GM23338 (cell line): ENCODE measurements around the gene CTBP2. TPM values are rescaled to one million over a fixed set of nuclear protein-coding genes. Genes with fewer than 3 reads are reported as not detected.

Source experiments
- ATAC-seq: fragments of 200-7000 bp; cut with Tn5 transposase; 3 replicates; pipeline ENCODE4 v1.9.1; 2020
- DNase-seq: peaks from one replicate; pipeline ENCODE4 v3.0.0-alpha.2; 2015; ENCODE audit warnings: low spot score
- H2AFZ ChIP-seq: fragments of 200-600 bp; sonication (generic); 2 replicates; pipeline ENCODE4 v1.8.0; 2016; ENCODE audit warnings: antibody characterized with exemption, mild to moderate bottlenecking, moderate library complexity
- H3F3A ChIP-seq: fragments of 200-600 bp; sonication (generic); replicated peaks from 2 replicates; pipeline ENCODE4 v1.8.0; 2017; ENCODE audit warnings: antibody characterized with exemption, mixed run types, low read depth
- H3K27ac ChIP-seq: fragments of 200-600 bp; sonication (generic); 2 replicates; pipeline ENCODE4 v1.6.1; 2016; ENCODE audit warnings: low read depth
- H3K27me3 ChIP-seq: fragments of 200-600 bp; sonication (generic); 2 replicates; pipeline ENCODE4 v1.8.0; 2016; ENCODE audit warnings: mild to moderate bottlenecking, mixed run types, moderate library complexity; ENCODE audit not compliant: insufficient read depth
- H3K36me3 ChIP-seq: fragments of 200-600 bp; sonication (generic); 2 replicates; pipeline ENCODE4 v1.8.0; 2016; ENCODE audit warnings: mild to moderate bottlenecking; ENCODE audit not compliant: insufficient read depth
- H3K4me1 ChIP-seq: fragments of 200-600 bp; sonication (generic); 2 replicates; pipeline ENCODE4 v1.8.0; 2016; ENCODE audit warnings: mild to moderate bottlenecking, moderate library complexity; ENCODE audit not compliant: insufficient read depth
- H3K4me2 ChIP-seq: fragments of 200-600 bp; sonication (generic); 2 replicates; pipeline ENCODE4 v1.7.1; 2017; ENCODE audit warnings: mixed run types
- H3K4me3 ChIP-seq: fragments of 200-600 bp; sonication (generic); 2 replicates; pipeline ENCODE4 v1.6.1; 2016; ENCODE audit warnings: mixed run types
- H3K79me2 ChIP-seq: fragments of 200-600 bp; sonication (generic); replicated peaks from 2 replicates; pipeline ENCODE4 v1.8.0; 2017; ENCODE audit warnings: mild to moderate bottlenecking; ENCODE audit not compliant: insufficient read depth
- H3K9me2 ChIP-seq: fragments of 200-600 bp; sonication (generic); 2 replicates; pipeline ENCODE4 v1.8.0; 2017; ENCODE audit not compliant: insufficient read depth
- H4K20me1 ChIP-seq: fragments of 200-600 bp; sonication (generic); replicated peaks from 2 replicates; pipeline ENCODE4 v1.8.0; 2017; ENCODE audit warnings: mild to moderate bottlenecking; ENCODE audit not compliant: insufficient read depth
- H3K27ac Mint-ChIP-seq: 2 replicates; pipeline ENCODE4 v1.8.0; 2020; ENCODE audit warnings: inconsistent platforms, mild to moderate bottlenecking, moderate library complexity, mixed read lengths
- H3K27me3 Mint-ChIP-seq: 3 replicates; pipeline ENCODE4 v1.8.0; 2022; ENCODE audit warnings: low read depth, mild to moderate bottlenecking, moderate library complexity, mixed read lengths, inconsistent platforms; ENCODE audit not compliant: insufficient read depth, poor library complexity
- H3K36me3 Mint-ChIP-seq: 3 replicates; pipeline ENCODE4 v1.8.0; 2021; ENCODE audit warnings: low read depth, mild to moderate bottlenecking, inconsistent platforms, moderate library complexity, mixed read lengths
- H3K4me1 Mint-ChIP-seq: 3 replicates; pipeline ENCODE4 v1.8.0; 2020; ENCODE audit warnings: mild to moderate bottlenecking, inconsistent platforms, mixed read lengths
- H3K4me3 Mint-ChIP-seq: 3 replicates; pipeline ENCODE4 v1.8.0; 2021; ENCODE audit warnings: moderate library complexity, mild to moderate bottlenecking, inconsistent platforms, mixed read lengths
- H3K9me3 Mint-ChIP-seq: 3 replicates; pipeline ENCODE4 v1.8.0; 2020; ENCODE audit warnings: moderate library complexity, mild to moderate bottlenecking, inconsistent platforms, mixed read lengths
- EZH2 ChIP-seq: fragments of 200-600 bp; sonication (generic); IDR thresholded peaks from one replicate; pipeline ENCODE4 v1.8.0; 2017; ENCODE audit warnings: antibody characterized with exemption, mild to moderate bottlenecking, low read depth; ENCODE audit not compliant: unreplicated experiment
- JUNB ChIP-seq: IDR thresholded peaks from one replicate; pipeline ENCODE4 v1.6.1; 2016; ENCODE audit warnings: antibody characterized with exemption; ENCODE audit not compliant: unreplicated experiment
- POLR2AphosphoS5 ChIP-seq: IDR thresholded peaks from 2 replicates; pipeline ENCODE4 v1.6.1; 2016; ENCODE audit warnings: antibody characterized with exemption, low read depth
- STAT1 ChIP-seq: IDR thresholded peaks from one replicate; pipeline ENCODE4 v1.6.1; 2016; ENCODE audit warnings: antibody characterized with exemption; ENCODE audit not compliant: unreplicated experiment
- ZNF114 ChIP-seq: fragments of 250-450 bp; sonication (Bioruptor Pico); IDR thresholded peaks from 2 replicates; pipeline ENCODE4 v1.5.0; 2020; ENCODE audit warnings: mild to moderate bottlenecking, moderate library complexity
- polyA plus RNA-seq: library from polyadenylated mRNA; unstranded; fragments of >200 nt; fragmentation: Nextera tagmentation; extraction: Ambion mirVana; gene quantifications from 2 replicates; pipeline ENCODE4 v1.2.1, GENCODE V29; 2016
- total RNA-seq: library from RNA; depleted of rRNA; stranded (reverse); fragments of >200 nt; shearing (Covaris generic); gene quantifications from 2 replicates; pipeline ENCODE4 v1.2.3, GENCODE V29; 2014
- TF ChIP-seq, protein P1 (sequence below): fragments of 250-450 bp; sonication (Bioruptor Pico); IDR thresholded peaks from 2 replicates; pipeline ENCODE4 v1.5.0; 2020; ENCODE audit warnings: mild to moderate bottlenecking, moderate library complexity
- TF ChIP-seq, protein P2 (sequence below), 2 experiments: fragments of 200-600 bp in 1 of 2; sonication (generic) in 1 of 2; conservative IDR thresholded peaks; 2 replicates each; pipeline versions ENCODE4 v1.5.1 to v1.6.1; 2016 to 2017; ENCODE audit warnings: antibody characterized with exemption in 2 of 2, low read depth in 2 of 2, mild to moderate bottlenecking in 2 of 2, moderate library complexity in 1 of 2
- TF ChIP-seq, protein P3 (sequence below): IDR thresholded peaks from one replicate; pipeline ENCODE4 v1.6.1; 2018; ENCODE audit warnings: antibody characterized with exemption; ENCODE audit not compliant: unreplicated experiment

Gene CTBP2
- total and polyA plus RNA-seq, 2 experiments from 2014 or later: 133 to 265 TPM

DNA sequence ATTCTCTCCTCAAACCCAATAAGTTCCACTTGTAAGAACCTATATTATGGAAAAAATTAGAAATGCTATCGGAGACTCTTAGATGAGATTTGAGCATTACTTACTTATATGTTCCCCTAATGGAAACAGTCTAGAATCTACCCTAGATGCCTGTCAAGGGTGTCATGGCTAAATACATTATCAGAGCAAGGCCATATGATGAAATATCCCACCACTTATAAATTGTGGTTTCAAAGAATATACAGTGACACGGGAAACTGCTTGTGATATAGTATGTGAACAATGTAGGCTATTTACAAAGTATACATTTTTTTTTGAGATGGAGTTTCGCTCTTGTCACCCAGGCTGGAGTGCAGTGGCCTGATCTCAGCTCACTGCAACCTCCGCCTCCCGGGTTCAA, 46.3 kb upstream of the CTBP2 start:
- Histone ChIP-seq H3K4me1 (no peaks in the 10 kb centered on the region), H3K27ac (no peak overlapping the region), H3K9me2 (no peaks in the 10 kb centered on the region), H3K36me3 (no peaks in the 10 kb centered on the region), H3K79me2 (no peaks in the 10 kb centered on the region), H3K4me3 (no peak overlapping the region), H3F3A (no peaks in the 10 kb centered on the region), H4K20me1 (no peaks in the 10 kb centered on the region), H3K27me3 (no peaks in the 10 kb centered on the region), H2AFZ (no peak overlapping the region), H3K4me2 (no peak overlapping the region)
- no peak for ATAC-seq
- no peaks in the 10 kb centered on the region for H3K36me3 Mint-ChIP-seq
- no peak overlapping the region for H3K4me3 Mint-ChIP-seq
- H3K9me3 Mint-ChIP-seq: no peaks in the 10 kb centered on the region
- H3K4me1 Mint-ChIP-seq: no peaks in the 10 kb centered on the region
- DNase-seq: no peak
- peaks cover 7% of the 10 kb centered on the region for H3K27me3 Mint-ChIP-seq
- TF ChIP-seq, protein P1, sequence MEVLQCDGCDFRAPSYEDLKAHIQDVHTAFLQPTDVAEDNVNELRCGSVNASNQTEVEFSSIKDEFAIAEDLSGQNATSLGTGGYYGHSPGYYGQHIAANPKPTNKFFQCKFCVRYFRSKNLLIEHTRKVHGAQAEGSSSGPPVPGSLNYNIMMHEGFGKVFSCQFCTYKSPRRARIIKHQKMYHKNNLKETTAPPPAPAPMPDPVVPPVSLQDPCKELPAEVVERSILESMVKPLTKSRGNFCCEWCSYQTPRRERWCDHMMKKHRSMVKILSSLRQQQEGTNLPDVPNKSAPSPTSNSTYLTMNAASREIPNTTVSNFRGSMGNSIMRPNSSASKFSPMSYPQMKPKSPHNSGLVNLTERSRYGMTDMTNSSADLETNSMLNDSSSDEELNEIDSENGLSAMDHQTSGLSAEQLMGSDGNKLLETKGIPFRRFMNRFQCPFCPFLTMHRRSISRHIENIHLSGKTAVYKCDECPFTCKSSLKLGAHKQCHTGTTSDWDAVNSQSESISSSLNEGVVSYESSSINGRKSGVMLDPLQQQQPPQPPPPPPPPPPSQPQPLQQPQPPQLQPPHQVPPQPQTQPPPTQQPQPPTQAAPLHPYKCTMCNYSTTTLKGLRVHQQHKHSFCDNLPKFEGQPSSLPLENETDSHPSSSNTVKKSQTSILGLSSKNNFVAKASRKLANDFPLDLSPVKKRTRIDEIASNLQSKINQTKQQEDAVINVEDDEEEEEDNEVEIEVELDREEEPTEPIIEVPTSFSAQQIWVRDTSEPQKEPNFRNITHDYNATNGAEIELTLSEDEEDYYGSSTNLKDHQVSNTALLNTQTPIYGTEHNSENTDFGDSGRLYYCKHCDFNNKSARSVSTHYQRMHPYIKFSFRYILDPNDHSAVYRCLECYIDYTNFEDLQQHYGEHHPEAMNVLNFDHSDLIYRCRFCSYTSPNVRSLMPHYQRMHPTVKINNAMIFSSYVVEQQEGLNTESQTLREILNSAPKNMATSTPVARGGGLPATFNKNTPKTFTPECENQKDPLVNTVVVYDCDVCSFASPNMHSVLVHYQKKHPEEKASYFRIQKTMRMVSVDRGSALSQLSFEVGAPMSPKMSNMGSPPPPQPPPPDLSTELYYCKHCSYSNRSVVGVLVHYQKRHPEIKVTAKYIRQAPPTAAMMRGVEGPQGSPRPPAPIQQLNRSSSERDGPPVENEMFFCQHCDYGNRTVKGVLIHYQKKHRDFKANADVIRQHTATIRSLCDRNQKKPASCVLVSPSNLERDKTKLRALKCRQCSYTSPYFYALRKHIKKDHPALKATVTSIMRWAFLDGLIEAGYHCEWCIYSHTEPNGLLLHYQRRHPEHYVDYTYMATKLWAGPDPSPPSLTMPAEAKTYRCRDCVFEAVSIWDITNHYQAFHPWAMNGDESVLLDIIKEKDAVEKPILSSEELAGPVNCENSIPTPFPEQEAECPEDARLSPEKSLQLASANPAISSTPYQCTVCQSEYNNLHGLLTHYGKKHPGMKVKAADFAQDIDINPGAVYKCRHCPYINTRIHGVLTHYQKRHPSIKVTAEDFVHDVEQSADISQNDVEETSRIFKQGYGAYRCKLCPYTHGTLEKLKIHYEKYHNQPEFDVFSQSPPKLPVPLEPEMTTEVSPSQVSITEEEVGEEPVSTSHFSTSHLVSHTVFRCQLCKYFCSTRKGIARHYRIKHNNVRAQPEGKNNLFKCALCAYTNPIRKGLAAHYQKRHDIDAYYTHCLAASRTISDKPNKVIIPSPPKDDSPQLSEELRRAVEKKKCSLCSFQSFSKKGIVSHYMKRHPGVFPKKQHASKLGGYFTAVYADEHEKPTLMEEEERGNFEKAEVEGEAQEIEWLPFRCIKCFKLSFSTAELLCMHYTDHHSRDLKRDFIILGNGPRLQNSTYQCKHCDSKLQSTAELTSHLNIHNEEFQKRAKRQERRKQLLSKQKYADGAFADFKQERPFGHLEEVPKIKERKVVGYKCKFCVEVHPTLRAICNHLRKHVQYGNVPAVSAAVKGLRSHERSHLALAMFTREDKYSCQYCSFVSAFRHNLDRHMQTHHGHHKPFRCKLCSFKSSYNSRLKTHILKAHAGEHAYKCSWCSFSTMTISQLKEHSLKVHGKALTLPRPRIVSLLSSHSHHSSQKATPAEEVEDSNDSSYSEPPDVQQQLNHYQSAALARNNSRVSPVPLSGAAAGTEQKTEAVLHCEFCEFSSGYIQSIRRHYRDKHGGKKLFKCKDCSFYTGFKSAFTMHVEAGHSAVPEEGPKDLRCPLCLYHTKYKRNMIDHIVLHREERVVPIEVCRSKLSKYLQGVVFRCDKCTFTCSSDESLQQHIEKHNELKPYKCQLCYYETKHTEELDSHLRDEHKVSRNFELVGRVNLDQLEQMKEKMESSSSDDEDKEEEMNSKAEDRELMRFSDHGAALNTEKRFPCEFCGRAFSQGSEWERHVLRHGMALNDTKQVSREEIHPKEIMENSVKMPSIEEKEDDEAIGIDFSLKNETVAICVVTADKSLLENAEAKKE (CRISPR knock-in tag): no peak
- TF ChIP-seq, protein P2, sequence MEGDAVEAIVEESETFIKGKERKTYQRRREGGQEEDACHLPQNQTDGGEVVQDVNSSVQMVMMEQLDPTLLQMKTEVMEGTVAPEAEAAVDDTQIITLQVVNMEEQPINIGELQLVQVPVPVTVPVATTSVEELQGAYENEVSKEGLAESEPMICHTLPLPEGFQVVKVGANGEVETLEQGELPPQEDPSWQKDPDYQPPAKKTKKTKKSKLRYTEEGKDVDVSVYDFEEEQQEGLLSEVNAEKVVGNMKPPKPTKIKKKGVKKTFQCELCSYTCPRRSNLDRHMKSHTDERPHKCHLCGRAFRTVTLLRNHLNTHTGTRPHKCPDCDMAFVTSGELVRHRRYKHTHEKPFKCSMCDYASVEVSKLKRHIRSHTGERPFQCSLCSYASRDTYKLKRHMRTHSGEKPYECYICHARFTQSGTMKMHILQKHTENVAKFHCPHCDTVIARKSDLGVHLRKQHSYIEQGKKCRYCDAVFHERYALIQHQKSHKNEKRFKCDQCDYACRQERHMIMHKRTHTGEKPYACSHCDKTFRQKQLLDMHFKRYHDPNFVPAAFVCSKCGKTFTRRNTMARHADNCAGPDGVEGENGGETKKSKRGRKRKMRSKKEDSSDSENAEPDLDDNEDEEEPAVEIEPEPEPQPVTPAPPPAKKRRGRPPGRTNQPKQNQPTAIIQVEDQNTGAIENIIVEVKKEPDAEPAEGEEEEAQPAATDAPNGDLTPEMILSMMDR (conservative IDR thresholded peaks at IDR 0.05; ENCODE audit: low read depth in 2 of 2): no peak
- no peak for TF ChIP-seq ZNF114 (CRISPR knock-in tag)
- no peak for TF ChIP-seq STAT1
- TF ChIP-seq, protein P3, sequence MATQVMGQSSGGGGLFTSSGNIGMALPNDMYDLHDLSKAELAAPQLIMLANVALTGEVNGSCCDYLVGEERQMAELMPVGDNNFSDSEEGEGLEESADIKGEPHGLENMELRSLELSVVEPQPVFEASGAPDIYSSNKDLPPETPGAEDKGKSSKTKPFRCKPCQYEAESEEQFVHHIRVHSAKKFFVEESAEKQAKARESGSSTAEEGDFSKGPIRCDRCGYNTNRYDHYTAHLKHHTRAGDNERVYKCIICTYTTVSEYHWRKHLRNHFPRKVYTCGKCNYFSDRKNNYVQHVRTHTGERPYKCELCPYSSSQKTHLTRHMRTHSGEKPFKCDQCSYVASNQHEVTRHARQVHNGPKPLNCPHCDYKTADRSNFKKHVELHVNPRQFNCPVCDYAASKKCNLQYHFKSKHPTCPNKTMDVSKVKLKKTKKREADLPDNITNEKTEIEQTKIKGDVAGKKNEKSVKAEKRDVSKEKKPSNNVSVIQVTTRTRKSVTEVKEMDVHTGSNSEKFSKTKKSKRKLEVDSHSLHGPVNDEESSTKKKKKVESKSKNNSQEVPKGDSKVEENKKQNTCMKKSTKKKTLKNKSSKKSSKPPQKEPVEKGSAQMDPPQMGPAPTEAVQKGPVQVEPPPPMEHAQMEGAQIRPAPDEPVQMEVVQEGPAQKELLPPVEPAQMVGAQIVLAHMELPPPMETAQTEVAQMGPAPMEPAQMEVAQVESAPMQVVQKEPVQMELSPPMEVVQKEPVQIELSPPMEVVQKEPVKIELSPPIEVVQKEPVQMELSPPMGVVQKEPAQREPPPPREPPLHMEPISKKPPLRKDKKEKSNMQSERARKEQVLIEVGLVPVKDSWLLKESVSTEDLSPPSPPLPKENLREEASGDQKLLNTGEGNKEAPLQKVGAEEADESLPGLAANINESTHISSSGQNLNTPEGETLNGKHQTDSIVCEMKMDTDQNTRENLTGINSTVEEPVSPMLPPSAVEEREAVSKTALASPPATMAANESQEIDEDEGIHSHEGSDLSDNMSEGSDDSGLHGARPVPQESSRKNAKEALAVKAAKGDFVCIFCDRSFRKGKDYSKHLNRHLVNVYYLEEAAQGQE: no peak
- TF ChIP-seq POLR2AphosphoS5: no peak
- no peak for TF ChIP-seq EZH2
- TF ChIP-seq JUNB: no peak
- H3K27ac Mint-ChIP-seq: no peak overlapping the region
